Suprapubic skin (tissue), 4 donors: ENCODE measurements around the gene TMEM243. TPM values are rescaled to one million over a fixed set of nuclear protein-coding genes. Genes with fewer than 3 reads are reported as not detected.

ENCODE experiments used
- DNase-seq, 2 donors: peaks; one replicate each; pipeline ENCODE4 v3.0.0-alpha.2; 2019; ENCODE audit warnings: low spot score in 2 of 2
- H3K27ac ChIP-seq: fragments of 200-600 bp; sonication (generic); one replicate; pipeline ENCODE4 v1.5.1; 2019
- H3K27me3 ChIP-seq: fragments of 200-600 bp; sonication (generic); one replicate; pipeline ENCODE4 v1.5.1; 2019
- H3K36me3 ChIP-seq: fragments of 200-600 bp; sonication (generic); one replicate; pipeline ENCODE4 v1.5.1; 2019
- H3K4me1 ChIP-seq: fragments of 200-600 bp; sonication (generic); one replicate; pipeline ENCODE4 v1.5.1; 2019
- H3K4me3 ChIP-seq: fragments of 200-600 bp; sonication (generic); one replicate; pipeline ENCODE4 v1.5.1; 2019; ENCODE audit warnings: mild to moderate bottlenecking
- H3K9me3 ChIP-seq: fragments of 200-600 bp; sonication (generic); one replicate; pipeline ENCODE4 v1.5.1; 2019
- EP300 ChIP-seq: sonication (generic); formaldehyde crosslinking; IDR thresholded peaks from one replicate; pipeline ENCODE4 v1.6.1; 2017; ENCODE audit warnings: antibody characterized with exemption
- POLR2A ChIP-seq, 2 donors: fragments of 450-650 bp; IDR thresholded peaks; one replicate each; pipeline ENCODE4 v1.6.1; 2017; ENCODE audit warnings: antibody characterized with exemption in 2 of 2, mild to moderate bottlenecking in 2 of 2, moderate library complexity in 2 of 2
- POLR2AphosphoS5 ChIP-seq, 3 donors: sonication (generic); formaldehyde crosslinking; IDR thresholded peaks; one replicate each; pipeline ENCODE4 v1.6.1; 2017; ENCODE audit warnings: antibody characterized with exemption in 3 of 3
- WGBS: methylation state at CpG from one replicate; pipeline ENCODE4 v1.1.5; 2018; 5-methylcytosine and 5-hydroxymethylcytosine counted together
- total RNA-seq, 4 donors: library from RNA; depleted of rRNA; stranded (reverse); fragments of >200 nt; gene quantifications; one replicate each; pipeline ENCODE4 v1.1.0, GENCODE V29; 2016
- TF ChIP-seq, protein P1 (sequence below), 2 donors: fragments of 200-600 bp in 1 of 2; fragments of 450-650 bp in 1 of 2; sonication (generic) in 1 of 2; IDR thresholded peaks; one replicate each; pipeline ENCODE4 v1.5.1; 2016 to 2019; ENCODE audit warnings: antibody characterized with exemption in 2 of 2, mild to moderate bottlenecking in 1 of 2, moderate library complexity in 1 of 2

TMEM243 gene
- total RNA-seq, 4 donors from 2014 or later, result 27.7 to 76.0 (median 39.2) TPM

DNA sequence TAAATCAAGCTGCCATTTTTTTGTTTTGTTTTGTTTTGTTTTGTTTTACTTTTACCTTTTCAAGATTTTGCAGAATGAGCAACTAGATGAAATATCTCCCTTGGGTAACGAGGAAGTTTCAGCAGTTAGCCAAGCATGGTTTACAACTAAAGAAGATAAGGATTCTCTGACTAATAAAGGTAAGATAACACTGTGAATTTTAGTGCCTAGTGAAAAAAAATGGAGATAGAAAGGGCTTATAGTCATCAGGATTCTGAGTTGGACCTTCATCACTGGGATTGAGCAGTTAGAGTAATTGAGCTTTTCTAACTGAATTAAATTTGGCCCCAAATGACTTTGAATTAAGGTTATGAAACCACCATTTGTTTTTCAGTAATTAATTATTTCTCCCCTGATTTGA, 46.1 kb downstream of the TMEM243 start:
- H3K4me3 ChIP-seq, result no peak overlapping the region
- TF ChIP-seq POLR2A (IDR thresholded peaks at IDR 0.05) (no peak), POLR2AphosphoS5 (IDR thresholded peaks at IDR 0.05) (no peak), EP300 (no peak)
- TF ChIP-seq, protein P1, sequence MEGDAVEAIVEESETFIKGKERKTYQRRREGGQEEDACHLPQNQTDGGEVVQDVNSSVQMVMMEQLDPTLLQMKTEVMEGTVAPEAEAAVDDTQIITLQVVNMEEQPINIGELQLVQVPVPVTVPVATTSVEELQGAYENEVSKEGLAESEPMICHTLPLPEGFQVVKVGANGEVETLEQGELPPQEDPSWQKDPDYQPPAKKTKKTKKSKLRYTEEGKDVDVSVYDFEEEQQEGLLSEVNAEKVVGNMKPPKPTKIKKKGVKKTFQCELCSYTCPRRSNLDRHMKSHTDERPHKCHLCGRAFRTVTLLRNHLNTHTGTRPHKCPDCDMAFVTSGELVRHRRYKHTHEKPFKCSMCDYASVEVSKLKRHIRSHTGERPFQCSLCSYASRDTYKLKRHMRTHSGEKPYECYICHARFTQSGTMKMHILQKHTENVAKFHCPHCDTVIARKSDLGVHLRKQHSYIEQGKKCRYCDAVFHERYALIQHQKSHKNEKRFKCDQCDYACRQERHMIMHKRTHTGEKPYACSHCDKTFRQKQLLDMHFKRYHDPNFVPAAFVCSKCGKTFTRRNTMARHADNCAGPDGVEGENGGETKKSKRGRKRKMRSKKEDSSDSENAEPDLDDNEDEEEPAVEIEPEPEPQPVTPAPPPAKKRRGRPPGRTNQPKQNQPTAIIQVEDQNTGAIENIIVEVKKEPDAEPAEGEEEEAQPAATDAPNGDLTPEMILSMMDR (IDR thresholded peaks at IDR 0.05), result no peak
- H3K9me3 ChIP-seq, result no peaks in the 10 kb centered on the region
- no peaks in the 10 kb centered on the region for H3K27me3 ChIP-seq
- no peak for DNase-seq
- no peak overlapping the region for H3K27ac ChIP-seq
- peaks cover 77% of the 10 kb centered on the region for H3K36me3 ChIP-seq
- WGBS, result 96% methylated on average over 1 of the region's 1 CpG
- no peaks in the 10 kb centered on the region for H3K4me1 ChIP-seq

GRCh38 chr7:87171282-87171934, 48.1 kb downstream of the TMEM243 start:
- H3K27me3 ChIP-seq, result no peaks in the 10 kb centered on the region
- no peak for DNase-seq
- H3K36me3 ChIP-seq, result peaks cover 96% of the 10 kb centered on the region
- H3K4me1 ChIP-seq, result no peaks in the 10 kb centered on the region
- no peak overlapping the region for H3K27ac ChIP-seq
- TF ChIP-seq POLR2A (IDR thresholded peaks at IDR 0.05) (no peak), EP300 (no peak), POLR2AphosphoS5 (IDR thresholded peaks at IDR 0.05) (no peak)
- TF ChIP-seq, protein P1 (IDR thresholded peaks at IDR 0.05), result no peak
- no peak overlapping the region for H3K4me3 ChIP-seq
- no peaks in the 10 kb centered on the region for H3K9me3 ChIP-seq

DNA sequence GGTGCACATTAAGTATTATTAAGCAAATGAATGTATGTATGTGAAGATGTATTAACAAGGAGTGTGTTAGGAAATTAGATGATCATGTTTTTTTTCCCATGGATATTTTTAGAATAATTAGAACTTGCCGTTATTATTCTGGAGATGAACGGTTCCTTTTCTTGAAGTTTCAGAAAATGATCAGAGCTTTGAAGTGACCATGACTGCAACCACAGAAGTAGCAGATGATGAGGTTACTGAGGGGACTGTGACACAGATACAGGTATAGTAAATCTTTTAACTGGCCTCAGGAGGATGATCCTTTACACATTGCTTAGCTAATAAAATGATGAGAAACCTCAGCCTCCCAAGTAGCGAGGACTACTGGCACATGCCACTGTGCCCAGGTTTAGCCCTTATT, 48.7 kb downstream of the TMEM243 start:
- Histone ChIP-seq H3K9me3 (no peaks in the 10 kb centered on the region), H3K4me1 (no peaks in the 10 kb centered on the region), H3K36me3 (peaks cover 96% of the 10 kb centered on the region), H3K27me3 (no peaks in the 10 kb centered on the region), H3K27ac (no peak overlapping the region), H3K4me3 (no peak overlapping the region)
- TF ChIP-seq, protein P1 (IDR thresholded peaks at IDR 0.05), result no peak
- TF ChIP-seq EP300 (no peak), POLR2A (IDR thresholded peaks at IDR 0.05) (no peak), POLR2AphosphoS5 (IDR thresholded peaks at IDR 0.05) (no peak)
- DNase-seq, result no peak
- 92% methylated on average over 3 of the region's 3 CpGs for WGBS

GRCh38 chr7:87164433-87164832, 55.1 kb downstream of the TMEM243 start:
- H3K27ac ChIP-seq, result no peak overlapping the region

GRCh38 chr7:87159538-87159937, 60.0 kb downstream of the TMEM243 start:
- peaks cover 24% of the 10 kb centered on the region for H3K4me1 ChIP-seq
- no peaks in the 10 kb centered on the region for H3K9me3 ChIP-seq
- no peak for DNase-seq
- no peaks in the 10 kb centered on the region for H3K27me3 ChIP-seq
- H3K27ac ChIP-seq, result no peak overlapping the region
- peaks cover 5% of the 10 kb centered on the region for H3K36me3 ChIP-seq
- WGBS, result 80% methylated on average over 2 of the region's 2 CpGs
- no peak overlapping the region for H3K4me3 ChIP-seq
- no peak for TF ChIP-seq EP300
- TF ChIP-seq, protein P1 (IDR thresholded peaks at IDR 0.05), result no peak
- no peak for TF ChIP-seq POLR2A (IDR thresholded peaks at IDR 0.05)
- TF ChIP-seq POLR2AphosphoS5 (IDR thresholded peaks at IDR 0.05), result no peak

More at GRCh38 chr7:87164433-87164832, 55.1 kb downstream of the TMEM243 start:
- TF ChIP-seq POLR2A (IDR thresholded peaks at IDR 0.05) (no peak), EP300 (no peak), POLR2AphosphoS5 (IDR thresholded peaks at IDR 0.05) (no peak)
- TF ChIP-seq, protein P1 (IDR thresholded peaks at IDR 0.05), result no peak
- H3K9me3 ChIP-seq, result no peaks in the 10 kb centered on the region
- no peak for DNase-seq
- H3K4me3 ChIP-seq, result no peak overlapping the region
- peaks cover 52% of the 10 kb centered on the region for H3K36me3 ChIP-seq
- H3K4me1 ChIP-seq, result no peaks in the 10 kb centered on the region
- H3K27me3 ChIP-seq, result no peaks in the 10 kb centered on the region
- WGBS, result 83% methylated on average over 2 of the region's 2 CpGs
